ENCODE measurements around the gene MACROH2A1. TPM values are rescaled to one million over a fixed set of nuclear protein-coding genes. Genes with fewer than 3 reads are reported as not detected.

MACROH2A1 gene
- total and polyA plus RNA-seq, 2 donors (not counting 1 experiment from before 2014, with no cell fraction given), result 95.6 to 191 TPM

DNA sequence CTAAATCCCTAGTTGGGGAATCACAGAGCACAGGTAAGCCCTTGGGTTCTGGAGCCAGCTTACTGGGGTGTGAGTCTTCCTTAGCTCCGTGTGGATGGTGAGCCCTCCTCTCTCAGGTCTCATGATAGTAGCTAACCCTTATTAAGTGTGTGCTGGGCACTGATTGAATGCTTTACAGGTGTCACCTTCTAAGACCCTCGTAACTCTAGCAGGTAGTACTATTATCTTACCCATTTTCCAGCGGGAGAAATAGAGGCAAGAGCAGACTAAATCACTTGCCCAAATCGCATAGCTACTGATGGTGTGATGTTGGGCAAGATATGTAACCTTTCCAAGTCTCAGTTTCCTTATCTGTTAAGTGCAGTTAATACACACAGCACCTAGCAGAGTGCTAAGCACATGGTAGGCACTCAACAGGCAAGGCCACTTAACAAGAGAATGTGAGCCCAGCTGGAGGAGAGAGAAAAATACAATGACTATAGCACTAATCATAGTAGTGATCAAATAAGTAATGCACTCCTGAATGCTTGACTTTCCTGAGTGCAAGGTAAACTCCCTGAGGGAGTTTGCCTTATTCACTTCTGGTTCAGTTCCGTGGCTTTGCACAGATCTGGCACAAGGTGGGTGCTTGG, 48.4 kb upstream of the MACROH2A1 start, which contains the start of gene DCANP1:
Gene DCANP1 (minus strand): TSS at position 51 of the 632 bp plus-strand sequence. CDS start 240 bp downstream, outside the sequence.
- H3K27ac ChIP-seq (ENCODE audit: insufficient read depth, low read length), result no peak within 1 kb of the TSS
- peaks cover 9% of the 10 kb centered on the region for H3K27me3 ChIP-seq (ENCODE audit: control insufficient read depth, insufficient read depth, low read length)
- DNase-seq (ENCODE audit: low read depth in 2 of 2), result no peak
- H2AFZ ChIP-seq (ENCODE audit: low read length), result no peak within 1 kb of the TSS
- no peaks in the 10 kb centered on the region for H3K36me3 ChIP-seq (ENCODE audit: control insufficient read depth, insufficient read depth, low read length)
- no peaks in the 10 kb centered on the region for H3K9me3 ChIP-seq (ENCODE audit: control insufficient read depth, insufficient read depth, low read depth, low read length)
- no peaks in the 10 kb centered on the region for H4K20me1 ChIP-seq (ENCODE audit: control insufficient read depth, extremely low read depth, insufficient read depth, low read length)
- H3K4me1 ChIP-seq (ENCODE audit: control insufficient read depth, extremely low read depth, insufficient read depth, low read length), result no peaks in the 10 kb centered on the region
- H3K4me3 ChIP-seq (replicated peaks in 1 of 4; ENCODE audit: control extremely low read depth in 1 of 4, insufficient read depth in 1 of 4, low read depth in 3 of 4, low read length in 4 of 4), result no peak within 1 kb of the TSS
- no peak within 1 kb of the TSS for H3K9ac ChIP-seq (ENCODE audit: insufficient read depth, low read length)
- H3K79me2 ChIP-seq (ENCODE audit: control insufficient read depth, insufficient read depth, low read length), result no peaks in the 10 kb centered on the region
- no peak within 1 kb of the TSS for H3K4me2 ChIP-seq (ENCODE audit: extremely low read depth, insufficient read depth, low read length)
- TF ChIP-seq, protein P1, sequence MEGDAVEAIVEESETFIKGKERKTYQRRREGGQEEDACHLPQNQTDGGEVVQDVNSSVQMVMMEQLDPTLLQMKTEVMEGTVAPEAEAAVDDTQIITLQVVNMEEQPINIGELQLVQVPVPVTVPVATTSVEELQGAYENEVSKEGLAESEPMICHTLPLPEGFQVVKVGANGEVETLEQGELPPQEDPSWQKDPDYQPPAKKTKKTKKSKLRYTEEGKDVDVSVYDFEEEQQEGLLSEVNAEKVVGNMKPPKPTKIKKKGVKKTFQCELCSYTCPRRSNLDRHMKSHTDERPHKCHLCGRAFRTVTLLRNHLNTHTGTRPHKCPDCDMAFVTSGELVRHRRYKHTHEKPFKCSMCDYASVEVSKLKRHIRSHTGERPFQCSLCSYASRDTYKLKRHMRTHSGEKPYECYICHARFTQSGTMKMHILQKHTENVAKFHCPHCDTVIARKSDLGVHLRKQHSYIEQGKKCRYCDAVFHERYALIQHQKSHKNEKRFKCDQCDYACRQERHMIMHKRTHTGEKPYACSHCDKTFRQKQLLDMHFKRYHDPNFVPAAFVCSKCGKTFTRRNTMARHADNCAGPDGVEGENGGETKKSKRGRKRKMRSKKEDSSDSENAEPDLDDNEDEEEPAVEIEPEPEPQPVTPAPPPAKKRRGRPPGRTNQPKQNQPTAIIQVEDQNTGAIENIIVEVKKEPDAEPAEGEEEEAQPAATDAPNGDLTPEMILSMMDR (conservative IDR thresholded peaks at IDR 0.05 in 1 of 2, IDR thresholded peaks at IDR 0.05 in 1 of 2; ENCODE audit: low read depth in 1 of 2, low read length in 2 of 2), result no peak
- no peak for TF ChIP-seq EZH2 (IDR thresholded peaks at IDR 0.05; ENCODE audit: low read length, missing control alignments)

DNA sequence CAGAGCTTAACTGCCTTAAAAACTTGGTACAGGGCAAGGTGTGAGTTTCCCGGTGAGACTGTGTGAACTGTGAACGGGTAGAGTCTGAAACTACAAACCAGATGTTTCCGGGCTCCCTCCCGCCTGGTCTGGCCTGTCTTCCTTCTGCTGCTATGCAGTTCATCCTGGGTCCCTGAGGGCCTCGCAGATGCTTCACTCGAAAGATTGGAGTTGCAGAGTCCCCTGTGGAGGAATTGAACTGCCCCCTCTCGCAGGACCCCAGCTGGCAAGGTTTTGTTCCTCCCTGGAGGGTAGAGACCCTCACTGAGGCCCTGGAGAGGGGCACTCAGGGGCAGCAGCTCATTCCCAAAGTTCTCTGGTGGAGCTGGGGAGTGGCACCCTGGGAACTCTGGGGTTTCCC, 47.6 kb upstream of the MACROH2A1 start:
- H3K4me1 ChIP-seq (ENCODE audit: control insufficient read depth, extremely low read depth, insufficient read depth, low read length), result no peaks in the 10 kb centered on the region
- H3K27me3 ChIP-seq (ENCODE audit: control insufficient read depth, insufficient read depth, low read length), result peaks cover 9% of the 10 kb centered on the region
- no peaks in the 10 kb centered on the region for H4K20me1 ChIP-seq (ENCODE audit: control insufficient read depth, extremely low read depth, insufficient read depth, low read length)

DNA sequence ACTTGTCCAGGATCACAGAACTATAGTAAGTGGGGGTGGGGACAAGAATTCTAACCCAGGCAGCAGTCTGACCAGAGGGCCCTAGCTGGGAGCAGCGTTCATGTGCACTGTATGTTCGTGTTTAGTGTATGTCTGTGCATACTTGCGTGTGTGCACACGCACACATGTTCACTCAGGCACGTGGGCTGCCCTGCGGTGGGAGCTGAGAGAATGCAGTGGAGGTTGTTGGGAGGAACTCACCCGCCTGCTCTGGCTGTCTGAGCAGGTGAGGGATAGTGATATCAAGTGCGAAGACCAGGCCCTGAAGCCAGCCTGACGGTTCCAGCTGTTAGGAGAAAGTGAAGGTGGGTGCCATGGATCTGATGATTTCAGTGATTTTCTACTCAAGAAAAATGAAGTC, 47.2 kb upstream of the MACROH2A1 start:
- no peaks in the 10 kb centered on the region for H3K4me1 ChIP-seq (ENCODE audit: control insufficient read depth, extremely low read depth, insufficient read depth, low read length)
- H3K4me3 ChIP-seq (replicated peaks in 1 of 4; ENCODE audit: control extremely low read depth in 1 of 4, insufficient read depth in 1 of 4, low read depth in 3 of 4, low read length in 4 of 4), result no peak overlapping the region
- no peaks in the 10 kb centered on the region for H4K20me1 ChIP-seq (ENCODE audit: control insufficient read depth, extremely low read depth, insufficient read depth, low read length)
- H3K4me2 ChIP-seq (ENCODE audit: extremely low read depth, insufficient read depth, low read length), result no peak overlapping the region
- DNase-seq (ENCODE audit: low read depth in 2 of 2), result no peak
- no peak overlapping the region for H2AFZ ChIP-seq (ENCODE audit: low read length)
- no peaks in the 10 kb centered on the region for H3K36me3 ChIP-seq (ENCODE audit: control insufficient read depth, insufficient read depth, low read length)
- H3K79me2 ChIP-seq (ENCODE audit: control insufficient read depth, insufficient read depth, low read length), result no peaks in the 10 kb centered on the region
- no peak overlapping the region for H3K9ac ChIP-seq (ENCODE audit: insufficient read depth, low read length)
- TF ChIP-seq, protein P1 (conservative IDR thresholded peaks at IDR 0.05 in 1 of 2, IDR thresholded peaks at IDR 0.05 in 1 of 2; ENCODE audit: low read depth in 1 of 2, low read length in 2 of 2), result no peak
- no peak for TF ChIP-seq EZH2 (IDR thresholded peaks at IDR 0.05; ENCODE audit: low read length, missing control alignments)
- H3K27ac ChIP-seq (ENCODE audit: insufficient read depth, low read length), result no peak overlapping the region
- peaks cover 9% of the 10 kb centered on the region for H3K27me3 ChIP-seq (ENCODE audit: control insufficient read depth, insufficient read depth, low read length)
- H3K9me3 ChIP-seq (ENCODE audit: control insufficient read depth, insufficient read depth, low read depth, low read length), result no peaks in the 10 kb centered on the region

More for the DNA sequence above, 47.6 kb upstream of the MACROH2A1 start:
- H3K9ac ChIP-seq (ENCODE audit: insufficient read depth, low read length), result no peak overlapping the region
- no peak overlapping the region for H3K4me2 ChIP-seq (ENCODE audit: extremely low read depth, insufficient read depth, low read length)
- no peak overlapping the region for H3K4me3 ChIP-seq (replicated peaks in 1 of 4; ENCODE audit: control extremely low read depth in 1 of 4, insufficient read depth in 1 of 4, low read depth in 3 of 4, low read length in 4 of 4)
- no peaks in the 10 kb centered on the region for H3K9me3 ChIP-seq (ENCODE audit: control insufficient read depth, insufficient read depth, low read depth, low read length)
- H2AFZ ChIP-seq (ENCODE audit: low read length), result no peak overlapping the region
- TF ChIP-seq EZH2 (IDR thresholded peaks at IDR 0.05; ENCODE audit: low read length, missing control alignments), result no peak
- TF ChIP-seq, protein P1 (conservative IDR thresholded peaks at IDR 0.05 in 1 of 2, IDR thresholded peaks at IDR 0.05 in 1 of 2; ENCODE audit: low read depth in 1 of 2, low read length in 2 of 2), result no peak
- no peak overlapping the region for H3K27ac ChIP-seq (ENCODE audit: insufficient read depth, low read length)
- no peak for DNase-seq (ENCODE audit: low read depth in 2 of 2)
- no peaks in the 10 kb centered on the region for H3K36me3 ChIP-seq (ENCODE audit: control insufficient read depth, insufficient read depth, low read length)
- H3K79me2 ChIP-seq (ENCODE audit: control insufficient read depth, insufficient read depth, low read length), result no peaks in the 10 kb centered on the region
